GM18517 (cell line): ENCODE data around the gene SELENOI.

Experiments
- ATAC-seq: cut with Tn5 transposase; IDR thresholded peaks from one replicate; pipeline ENCODE4 v1.9.1; 2021; ENCODE audit warnings: mild to moderate bottlenecking, moderate library complexity; ENCODE audit not compliant: unreplicated experiment

The SELENOI gene

DNA sequence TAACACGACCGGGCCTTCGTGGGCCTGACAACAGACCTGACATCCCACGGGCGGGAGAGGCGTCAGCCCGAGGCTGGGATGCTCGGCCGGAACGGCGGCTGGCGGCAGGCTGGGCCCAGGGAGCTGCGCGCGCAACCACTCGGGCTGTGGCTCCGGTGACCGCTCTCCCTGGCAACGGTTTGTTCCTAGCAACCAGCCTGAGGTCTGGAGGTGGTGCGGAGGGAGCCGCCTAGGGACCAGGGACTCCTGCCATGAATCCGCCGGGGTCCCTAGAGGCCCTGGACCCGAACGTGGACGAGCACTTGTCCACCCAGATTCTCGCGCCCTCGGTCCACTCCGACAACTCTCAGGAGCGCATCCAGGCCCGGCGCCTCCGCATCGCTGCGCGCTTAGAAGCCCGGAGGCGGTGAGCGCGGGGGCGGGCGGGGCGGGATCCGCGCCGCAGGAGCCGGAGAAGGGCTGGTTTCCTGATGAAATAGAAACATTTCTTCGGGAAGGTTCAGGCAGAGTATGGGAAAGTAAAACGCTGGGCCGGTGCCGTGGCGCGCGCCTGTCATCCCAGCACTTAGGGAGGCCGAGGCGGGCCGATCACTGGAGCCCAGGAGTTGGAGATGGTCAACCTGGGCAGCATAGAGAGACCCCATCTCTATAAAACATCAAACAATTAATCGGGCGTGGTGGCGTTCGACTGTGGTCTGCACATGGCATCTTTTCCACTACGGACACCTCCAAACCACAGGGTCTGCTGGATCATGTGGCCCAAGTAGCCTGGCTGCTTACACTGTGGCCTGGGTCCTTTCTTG, 56.0 kb downstream of the SELENOI start, which contains the start of gene DRC1:
Gene DRC1 (plus strand): TSS at position 182 of the 803 bp plus-strand sequence. CDS start 70 bp downstream, at position 252.
- no peak for ATAC-seq

DNA sequence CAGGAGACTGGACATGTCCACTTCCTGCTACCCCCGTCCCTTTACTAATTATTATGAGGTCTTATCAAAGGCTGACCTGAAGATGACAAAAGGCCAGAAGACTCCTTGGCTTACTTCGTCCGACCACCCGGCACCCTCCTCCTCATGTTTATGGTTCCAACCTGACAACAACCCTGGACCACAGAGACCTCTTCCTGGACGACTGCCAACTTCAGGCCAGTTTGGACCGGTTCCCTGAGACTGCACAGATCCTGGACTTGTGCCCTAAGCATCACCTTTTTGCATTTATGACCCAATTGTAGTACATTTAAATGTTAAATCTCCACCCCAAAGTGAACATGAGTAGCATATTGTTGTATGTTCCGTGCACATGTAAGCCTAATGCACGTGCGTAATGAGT, 61.6 kb downstream of the SELENOI start:
- no peak for ATAC-seq

DNA sequence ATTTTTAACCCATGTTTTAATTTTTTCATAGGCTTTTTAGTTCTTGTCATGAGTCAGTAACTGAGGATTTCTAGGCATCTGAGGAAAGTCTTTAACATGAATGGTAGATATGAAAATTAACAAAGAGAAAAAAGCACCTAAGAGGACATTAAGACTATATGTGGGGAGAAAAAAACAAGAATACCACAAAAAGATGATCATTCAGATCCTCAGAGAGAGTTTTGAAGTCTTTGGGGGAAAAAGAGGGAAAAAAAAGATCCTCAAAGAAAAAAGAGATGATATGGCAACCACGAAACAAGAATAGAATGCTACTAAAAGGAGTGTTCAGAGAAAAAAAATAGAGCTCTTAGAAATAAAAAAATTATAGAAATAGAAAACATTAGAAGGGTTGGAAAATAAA, 63.8 kb downstream of the SELENOI start:
- no peak for ATAC-seq

DNA sequence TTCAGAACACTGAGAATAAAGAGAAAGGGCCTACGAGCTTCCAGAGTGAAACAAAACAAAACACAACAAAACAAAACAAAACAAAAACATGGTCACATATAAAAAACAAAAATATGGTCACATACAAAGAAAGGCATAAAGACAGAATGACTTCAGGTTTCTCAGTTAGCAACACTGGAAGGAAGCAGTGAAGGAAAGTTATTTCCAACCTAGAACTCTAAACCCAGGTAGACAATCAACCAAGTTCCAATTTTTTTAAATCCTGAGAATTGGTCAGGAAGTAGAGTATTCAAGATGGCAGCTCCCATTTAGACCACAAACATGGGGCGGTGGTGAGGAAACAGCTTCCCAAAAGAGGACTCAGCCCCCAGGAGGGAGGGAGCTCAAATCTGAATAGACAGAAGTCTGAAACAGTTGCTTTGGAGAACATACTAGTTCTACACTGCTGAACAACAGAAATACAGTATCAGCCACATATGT, 64.9 kb downstream of the SELENOI start:
- ATAC-seq, result no peak

DNA sequence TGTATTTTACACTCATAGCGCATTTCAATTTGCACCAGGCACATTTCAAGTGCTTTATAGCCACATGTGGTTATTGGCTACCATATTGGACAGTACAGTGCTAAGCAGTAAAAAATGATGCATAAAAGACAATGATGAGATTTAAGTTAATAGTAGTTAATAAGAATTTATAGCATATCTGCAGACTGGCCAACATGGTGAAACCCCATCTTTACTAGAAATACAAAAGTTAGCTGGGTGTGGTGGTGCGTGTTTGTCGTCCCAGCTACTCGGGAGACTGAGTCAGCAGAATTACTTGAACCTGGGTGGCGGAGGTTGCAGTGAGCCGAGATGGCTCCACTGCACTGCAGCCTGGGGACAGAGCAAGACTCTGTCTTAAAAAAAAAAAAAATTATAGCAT, 65.5 kb downstream of the SELENOI start:
- no peak for ATAC-seq

DNA sequence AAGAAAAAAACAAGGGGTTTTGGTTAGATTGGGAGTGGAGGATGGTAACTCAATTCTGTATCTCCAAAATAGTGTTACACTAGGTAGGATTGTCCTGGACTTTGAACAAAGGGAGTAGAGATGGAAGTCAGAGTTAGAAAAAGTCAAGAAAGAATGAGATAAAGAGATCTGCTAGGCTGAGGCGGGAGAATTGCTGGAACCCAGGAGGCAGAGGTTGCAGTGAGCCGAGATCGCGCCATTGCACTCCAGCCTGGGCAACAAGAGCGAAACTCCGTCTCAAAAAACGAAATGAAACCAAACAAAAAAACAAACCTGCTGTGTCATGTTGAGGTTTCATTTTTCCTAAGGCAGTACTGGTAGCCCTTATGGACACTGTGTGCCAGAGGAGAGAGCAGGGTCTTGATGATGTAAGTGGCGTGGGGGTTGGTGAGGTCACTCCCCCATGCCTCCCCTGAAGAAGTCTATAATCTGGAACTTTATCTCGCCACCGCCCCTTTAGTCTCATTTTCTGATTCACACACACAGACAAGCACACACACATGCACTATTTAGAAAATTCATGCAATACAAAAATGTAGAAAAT, 66.2 kb downstream of the SELENOI start:
- no peak for ATAC-seq

DNA sequence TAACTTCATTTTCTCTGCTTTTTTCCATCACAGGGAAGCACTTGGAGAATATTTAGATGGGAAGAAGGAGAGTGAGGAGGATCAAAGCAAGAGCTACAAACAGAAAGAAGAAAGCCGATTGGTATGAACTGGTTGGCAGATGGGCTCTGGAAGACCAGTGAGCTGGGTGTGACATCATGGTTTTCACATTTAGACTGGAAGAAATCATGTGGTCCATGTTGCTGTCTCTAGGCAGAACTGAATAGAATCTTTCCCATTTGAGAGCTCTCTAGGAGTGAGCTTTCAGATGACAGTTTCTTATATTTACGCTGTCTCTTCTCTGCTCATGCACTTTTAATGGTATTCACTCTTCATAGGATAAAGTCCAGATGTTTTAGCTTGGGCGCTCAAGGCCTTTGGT, 68.4 kb downstream of the SELENOI start:
- ATAC-seq, result no peak

DNA sequence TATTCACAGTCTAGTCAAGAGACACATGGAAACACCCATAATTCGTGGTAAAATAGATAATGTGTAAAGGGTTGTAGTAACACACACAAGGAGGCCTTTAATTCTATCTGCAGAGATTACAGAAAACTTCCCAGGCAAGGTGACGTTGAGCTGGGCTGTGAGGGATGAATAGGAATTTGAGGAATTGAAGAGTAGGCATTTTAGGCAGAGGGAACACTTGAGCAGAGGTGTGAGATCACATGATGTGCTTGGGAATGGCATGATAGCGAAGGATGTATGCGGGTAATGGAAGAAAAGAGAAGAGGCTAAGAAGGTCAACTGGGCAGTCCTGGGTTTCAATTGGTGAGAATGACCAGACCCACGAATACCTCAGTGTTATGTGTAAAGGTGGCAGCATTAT, 76.0 kb downstream of the SELENOI start:
- no peak for ATAC-seq

DNA sequence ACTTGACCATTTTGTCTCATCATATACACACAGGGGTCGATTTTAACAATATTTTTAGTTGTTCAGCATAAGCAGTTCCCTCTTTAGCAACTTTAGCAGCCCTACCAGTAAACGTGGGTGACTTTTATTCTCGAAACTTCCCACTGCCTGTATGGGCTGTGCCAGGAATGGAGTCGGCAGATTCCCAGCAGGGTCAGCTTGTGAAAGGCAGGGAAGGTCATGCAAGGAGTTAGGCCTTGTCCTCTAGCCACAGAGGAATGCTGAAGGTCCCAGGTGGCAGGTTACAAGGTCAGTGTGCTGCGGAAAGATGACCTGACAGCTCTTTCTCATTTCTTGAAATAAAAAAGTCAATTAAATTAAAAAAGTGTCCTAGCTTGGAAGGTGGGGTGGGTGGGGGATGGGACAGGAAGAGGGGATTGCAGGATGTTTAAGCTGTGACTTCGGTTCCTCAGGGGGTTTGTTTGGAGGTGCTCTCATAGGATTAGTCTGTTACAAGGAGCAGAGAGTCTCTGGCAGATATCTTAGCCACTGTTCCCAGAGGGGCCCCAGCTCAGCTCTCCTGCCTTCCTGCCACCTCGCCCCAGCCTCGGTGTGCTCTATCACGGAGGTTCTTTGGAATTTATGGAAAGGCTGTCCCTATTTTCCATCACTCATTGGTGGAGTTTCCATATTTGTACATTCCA, 77.1 kb downstream of the SELENOI start:
- ATAC-seq, result no peak

DNA sequence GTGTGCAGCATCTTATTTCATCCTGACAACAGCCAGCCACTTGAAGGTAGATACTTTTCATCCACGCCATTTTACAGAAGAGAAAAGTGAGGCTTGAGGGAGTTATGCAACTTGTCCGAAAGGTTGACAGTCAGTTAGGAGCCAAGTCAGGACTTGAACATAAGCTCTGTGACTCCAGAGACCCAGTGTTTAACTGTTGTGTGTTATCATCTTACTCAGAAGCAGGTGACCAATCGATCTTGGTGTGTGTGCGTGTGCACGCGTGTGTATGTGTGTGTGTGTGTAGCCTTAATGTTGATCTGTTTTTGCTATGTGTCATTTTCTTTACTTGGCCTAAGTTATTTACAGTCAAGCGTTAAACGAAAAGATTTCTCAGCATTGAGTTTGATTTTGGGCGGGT, 77.8 kb downstream of the SELENOI start:
- no peak for ATAC-seq

DNA sequence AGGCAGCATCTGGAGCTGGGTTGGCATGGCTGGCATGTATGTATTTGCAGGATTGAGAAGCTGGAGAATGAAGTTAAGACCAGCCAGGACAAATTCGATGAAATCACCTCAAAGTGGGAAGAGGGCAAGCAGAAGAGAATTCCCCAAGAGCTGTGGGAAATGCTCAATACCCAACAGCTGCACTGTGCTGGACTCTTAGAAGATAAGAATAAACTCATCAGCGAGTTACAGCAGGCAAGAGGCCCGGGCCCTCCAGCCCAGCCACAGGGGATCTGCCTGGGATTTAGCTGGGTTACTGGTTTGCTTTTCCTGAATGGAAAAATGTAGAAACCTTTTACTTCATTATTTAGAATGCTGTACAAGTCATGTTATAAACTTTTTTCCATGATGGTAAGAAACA, 78.3 kb downstream of the SELENOI start:
- ATAC-seq, result no peak

DNA sequence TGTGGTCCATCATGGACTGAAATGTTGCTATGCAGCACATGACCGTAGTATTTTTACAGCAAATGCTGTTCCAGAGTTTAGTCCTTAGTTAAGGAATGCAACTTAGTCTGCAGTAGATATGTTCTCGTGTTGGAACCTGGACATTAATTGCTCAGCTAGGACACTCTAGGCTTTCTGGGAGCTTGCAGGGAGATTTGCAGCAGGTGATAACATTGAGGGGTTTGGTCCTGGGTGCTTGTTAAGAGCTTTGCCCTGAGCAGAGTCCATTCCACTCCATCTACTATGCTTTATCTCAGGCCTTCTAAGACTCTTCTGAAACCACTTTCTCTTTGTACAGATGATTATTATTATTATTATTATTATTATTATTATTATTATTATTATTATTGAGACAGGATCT, 82.9 kb downstream of the SELENOI start:
- no peak for ATAC-seq

DNA sequence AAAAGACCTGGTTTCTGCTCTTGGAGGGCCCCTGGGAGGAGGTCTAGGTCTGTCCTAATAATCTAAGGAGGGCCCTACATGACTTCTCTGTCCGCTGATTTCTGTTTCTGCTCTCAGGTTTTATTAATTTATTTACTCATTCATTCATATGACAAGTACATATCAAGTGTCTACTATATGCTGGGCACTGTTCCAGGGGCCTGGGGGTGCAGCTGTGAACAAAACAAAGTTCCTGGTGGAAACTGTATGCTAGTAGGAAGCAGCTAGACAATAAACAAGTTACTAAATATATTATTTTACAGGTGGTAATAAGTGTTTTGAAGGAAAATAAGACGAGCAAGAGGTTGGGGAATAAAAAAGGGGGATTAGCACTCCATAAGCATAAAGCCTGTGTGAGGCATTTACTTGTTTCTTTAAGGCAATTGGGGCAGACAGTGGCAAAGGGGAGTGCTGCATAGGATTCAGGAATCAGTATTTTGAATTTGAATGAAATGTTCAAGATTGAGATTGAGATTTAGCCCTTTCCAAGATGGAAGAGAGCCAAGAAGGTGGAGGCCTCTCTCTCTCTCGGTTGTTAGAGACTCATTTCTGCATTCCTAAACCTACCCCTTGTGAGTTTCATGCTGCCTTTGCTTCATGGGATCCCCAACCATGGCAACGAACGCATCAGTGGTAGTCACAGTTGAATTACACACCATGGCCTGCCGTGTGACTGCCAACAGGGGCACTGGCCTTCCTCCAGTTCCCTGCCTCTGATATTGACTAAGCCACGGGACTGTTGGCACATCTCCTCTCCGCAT, 84.0 kb downstream of the SELENOI start:
- ATAC-seq, result no peak

DNA sequence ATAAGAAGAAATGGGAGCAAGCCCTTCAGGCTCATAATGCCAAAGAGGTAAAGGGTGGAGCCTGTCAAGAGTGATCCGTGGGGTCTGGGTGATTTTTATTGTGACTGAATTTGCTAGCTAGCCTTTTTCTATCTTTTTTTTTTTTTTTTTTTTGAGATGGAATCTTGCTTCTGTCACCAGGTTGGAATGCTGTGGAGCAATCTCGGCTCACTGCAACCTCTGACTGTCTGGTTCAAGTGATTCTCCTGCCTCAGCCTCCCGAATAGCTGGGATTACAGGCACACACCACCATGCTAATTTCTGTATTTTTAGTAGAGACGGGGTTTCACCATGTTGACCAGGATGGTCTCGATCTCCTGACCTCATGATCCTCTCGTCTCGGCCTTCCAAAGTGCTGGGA, 84.9 kb downstream of the SELENOI start:
- no peak for ATAC-seq

DNA sequence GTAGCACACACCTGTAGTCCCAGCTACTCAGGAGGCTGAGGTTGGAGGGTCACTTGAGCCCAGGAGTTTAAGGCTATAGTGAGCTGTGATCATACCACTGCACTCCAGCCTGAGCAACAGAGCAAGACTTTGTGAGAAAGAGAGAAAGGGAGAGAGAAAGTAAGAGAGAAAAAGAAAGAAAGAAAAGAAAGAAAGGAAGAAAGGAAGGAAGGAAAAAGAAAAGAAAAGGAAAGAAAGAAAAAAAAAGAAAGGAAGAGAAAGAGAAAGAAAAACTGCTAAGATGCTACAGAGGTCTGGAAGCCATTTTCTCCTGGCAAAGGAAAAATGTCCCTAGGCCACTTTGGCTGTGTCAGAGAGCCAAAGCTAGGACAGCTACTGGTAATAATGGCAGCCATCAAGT, 86.4 kb downstream of the SELENOI start:
- no peak for ATAC-seq

DNA sequence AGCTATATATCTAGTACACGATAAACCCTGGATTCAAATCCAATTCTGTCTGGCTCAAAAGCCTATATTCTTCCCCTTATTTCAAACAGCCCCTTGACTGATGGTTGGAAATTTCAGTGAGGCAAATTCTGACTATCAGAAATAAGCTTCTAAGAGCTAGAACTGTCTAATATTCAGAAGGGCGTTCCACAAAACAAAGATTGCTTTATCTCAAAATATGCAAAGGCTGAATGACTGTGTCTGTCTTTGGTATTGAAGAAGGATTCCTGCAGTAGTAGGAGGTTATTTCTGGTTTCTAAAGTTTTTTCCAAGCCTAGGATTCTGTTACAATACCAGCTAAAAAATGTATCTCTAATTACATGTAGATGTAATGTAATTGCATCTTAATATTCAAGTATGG, 86.9 kb downstream of the SELENOI start:
- ATAC-seq, result no peak

DNA sequence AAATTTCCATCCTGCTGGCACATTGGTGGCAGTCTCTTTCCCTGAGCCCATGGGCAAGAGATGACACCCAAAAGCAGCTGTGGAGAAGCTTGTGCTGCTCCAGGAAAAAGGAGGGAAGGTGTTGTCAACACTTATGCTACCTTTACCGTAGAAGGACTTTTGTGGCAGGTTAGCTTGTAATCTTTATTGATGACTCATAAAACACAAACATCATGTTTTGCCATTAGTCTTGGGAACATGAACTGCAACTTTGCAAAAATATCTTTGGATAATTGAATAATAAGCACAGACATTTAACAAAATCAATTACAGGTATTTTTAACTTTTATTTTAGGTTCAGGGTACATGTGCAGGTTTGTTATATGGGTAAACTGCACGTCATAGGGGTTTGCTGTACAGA, 89.2 kb downstream of the SELENOI start:
- ATAC-seq, result no peak

DNA sequence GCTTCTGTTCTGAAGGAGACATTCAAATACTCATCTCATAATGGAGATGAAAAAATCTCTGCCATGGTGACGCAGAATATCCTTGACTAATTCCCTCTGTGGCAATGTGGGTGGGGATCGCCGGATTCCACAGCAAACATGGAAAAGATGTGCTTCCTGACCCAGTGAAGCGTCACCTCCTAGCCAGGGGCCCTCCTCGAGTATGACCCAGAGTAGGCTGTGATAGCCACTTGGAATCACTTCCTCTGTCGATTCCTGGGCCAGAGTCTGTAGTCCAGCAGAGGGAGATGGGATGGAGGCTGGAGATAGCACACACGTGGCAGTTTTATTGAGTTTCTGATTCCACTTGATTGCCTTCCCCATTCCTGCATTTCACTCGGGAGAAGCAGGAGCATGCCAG, 92.6 kb downstream of the SELENOI start:
- ATAC-seq, result no peak

DNA sequence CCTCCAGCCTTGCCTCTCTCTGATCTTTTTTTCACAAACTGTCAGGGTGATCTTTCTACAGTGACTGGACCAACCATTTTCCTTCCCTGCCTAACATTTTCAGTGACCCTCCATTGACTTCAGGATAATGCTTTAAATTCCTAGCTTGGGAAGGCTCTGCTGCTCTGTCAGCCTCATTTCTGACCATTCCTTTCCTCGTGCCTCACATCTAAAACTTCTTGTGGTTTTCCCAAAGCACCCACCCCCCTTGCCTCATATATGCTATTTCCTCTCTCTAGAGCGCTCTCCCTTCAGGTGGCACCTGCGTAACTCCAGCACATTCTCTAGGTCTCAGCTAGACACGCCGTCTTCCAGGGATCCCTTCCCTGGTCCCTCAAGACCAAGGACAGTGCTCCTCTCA, 93.0 kb downstream of the SELENOI start:
- ATAC-seq, result no peak

DNA sequence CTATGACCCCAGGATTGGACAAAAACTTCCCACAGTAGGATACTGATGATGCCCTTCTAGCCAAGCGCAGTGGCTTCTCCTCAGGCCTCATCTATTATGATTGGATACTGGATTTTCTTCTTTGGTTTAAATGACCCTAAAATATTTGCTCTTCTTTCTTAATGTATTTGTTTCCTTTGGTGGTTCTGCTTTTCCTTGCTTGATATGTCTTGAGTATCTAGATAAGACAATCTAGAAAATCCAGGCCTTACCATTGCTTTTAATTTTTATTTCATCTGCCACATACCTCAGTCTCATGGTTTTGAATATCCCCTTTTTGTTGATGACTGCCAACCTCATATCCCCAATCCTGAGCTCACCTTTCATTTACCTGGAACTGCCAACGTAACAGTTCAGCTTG, 96.4 kb downstream of the SELENOI start:
- no peak for ATAC-seq

DNA sequence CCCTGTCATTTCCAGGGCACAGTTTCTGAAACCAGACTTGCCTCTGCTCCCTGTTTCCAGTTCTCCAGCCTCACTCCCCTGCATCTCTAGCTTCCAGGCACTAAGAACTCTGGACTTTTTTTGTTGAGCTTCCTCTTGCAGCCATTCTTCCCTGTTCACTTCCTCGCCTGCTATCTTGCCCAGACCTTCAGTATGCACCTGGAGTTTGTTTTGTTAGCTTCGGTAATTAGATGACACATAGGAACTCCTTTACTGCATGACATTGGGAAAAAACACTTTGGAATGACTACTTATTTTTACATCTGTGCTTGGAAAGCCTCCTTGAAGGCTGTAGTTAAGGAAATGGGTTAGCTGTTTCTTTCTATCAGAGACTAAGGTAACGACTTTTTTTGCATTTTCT, 96.8 kb downstream of the SELENOI start:
- ATAC-seq, result no peak
